Measurements from ENCODE around the gene ZNF799. TPM values are rescaled to one million over a fixed set of nuclear protein-coding genes. Genes with fewer than 3 reads are reported as not detected.
"Not testable (repeated sequence)": the region's sequence is repeated elsewhere in the genome, so short reads cannot be mapped to it uniquely, and the experiment has no call there.

ZNF799 gene
- 3.7 and 4.3 TPM in 2 replicates for total RNA-seq

GRCh38 chr19:12400633-12401502 lies at the start of gene ZNF799:
Gene ZNF799, minus strand, starts transcription at chr19:12401271. Its CDS starts 201 bp downstream, at chr19:12401070.
- intact Hi-C loops (cut with micrococcal nuclease): loop anchor here (2.0 kb wide), 1 partner anchor 68 kb away; the partner anchor contains the start of gene ZNF563

- intact Hi-C loops (cut with micrococcal nuclease): no loop called here
Measured at GRCh38 chr19:12450844-12451243, 49.8 kb upstream of the ZNF799 start.

GRCh38 chr19:12448808-12449207 lies 47.7 kb upstream of the ZNF799 start:
- intact Hi-C loops (cut with micrococcal nuclease): no loop called here

GRCh38 chr19:12440541-12441316 lies 39.7 kb upstream of the ZNF799 start, which contains the start of gene ZNF443:
Gene ZNF443, minus strand, starts transcription at chr19:12441021. Its CDS starts 107 bp downstream, at chr19:12440914.
- intact Hi-C loops (cut with micrococcal nuclease): loop anchor here (1.0 to 5.0 kb wide), 6 partner anchors 44 to 278 kb away; partner anchors contain the start of genes ZNF136, ZNF442, ZNF490 and ZNF564

- intact Hi-C loops (cut with micrococcal nuclease): loop anchor here (2.0 to 5.0 kb wide), 4 partner anchors 45 to 278 kb away; partner anchors contain the start of genes ZNF136, ZNF442, ZNF490 and ZNF709
Measured at GRCh38 chr19:12439686-12440540, 38.8 kb upstream of the ZNF799 start.

- intact Hi-C loops (cut with micrococcal nuclease): not testable (repeated sequence)
Measured at GRCh38 chr19:12430726-12431299, 29.7 kb upstream of the ZNF799 start.

- intact Hi-C loops (cut with micrococcal nuclease): no loop called here
Measured at GRCh38 chr19:12425888-12426274, 24.8 kb upstream of the ZNF799 start.

- intact Hi-C loops (cut with micrococcal nuclease): no loop called here
Measured at GRCh38 chr19:12425236-12425887, 24.3 kb upstream of the ZNF799 start.

GRCh38 chr19:12417273-12417672 lies 16.2 kb upstream of the ZNF799 start:
- intact Hi-C loops (cut with micrococcal nuclease): not testable (repeated sequence)

- intact Hi-C loops (cut with micrococcal nuclease): no loop called here
Measured at GRCh38 chr19:12411893-12412292, 10.8 kb upstream of the ZNF799 start.

GRCh38 chr19:12399901-12400632 lies 1.0 kb downstream of the ZNF799 start:
- intact Hi-C loops (cut with micrococcal nuclease): loop anchor here (2.0 kb wide), 1 partner anchor 67 kb away; the partner anchor contains the start of gene ZNF563

- intact Hi-C loops (cut with micrococcal nuclease): not testable (repeated sequence)
Measured at GRCh38 chr19:12391148-12391547, 9.9 kb downstream of the ZNF799 start.

- intact Hi-C loops (cut with micrococcal nuclease): not testable (repeated sequence)
Measured at GRCh38 chr19:12386365-12386764, 14.7 kb downstream of the ZNF799 start.

GRCh38 chr19:12380444-12380737 lies 20.7 kb downstream of the ZNF799 start:
- intact Hi-C loops (cut with micrococcal nuclease): no loop called here

GRCh38 chr19:12379732-12380443 lies 21.2 kb downstream of the ZNF799 start:
- intact Hi-C loops (cut with micrococcal nuclease): no loop called here

GRCh38 chr19:12374026-12374425 lies 27.0 kb downstream of the ZNF799 start:
- intact Hi-C loops (cut with micrococcal nuclease): no loop called here

- intact Hi-C loops (cut with micrococcal nuclease): loop anchor here (5.0 to 10.0 kb wide), 2 partner anchors 77 to 161 kb away; partner anchors contain the start of gene ZNF443
Measured at GRCh38 chr19:12365236-12366162, 35.6 kb downstream of the ZNF799 start, which contains the start of gene ZNF442. Gene ZNF442, minus strand, starts transcription at chr19:12365683. Its CDS starts 2,052 bp downstream, at chr19:12363631.

All from T-helper 2 cell treated with Interferon-gamma antibody and Interleukin-4, amounts not matched to agents 100 ng/mL and 5 ng/mL, for 36 hours (primary cell).